Measurements from ENCODE around the gene ITSN2. TPM values are rescaled to one million over a fixed set of nuclear protein-coding genes. Genes with fewer than 3 reads are reported as not detected.

Gene ITSN2
- total RNA-seq, 1 donor from 2014 or later, result 10.4 TPM

DNA sequence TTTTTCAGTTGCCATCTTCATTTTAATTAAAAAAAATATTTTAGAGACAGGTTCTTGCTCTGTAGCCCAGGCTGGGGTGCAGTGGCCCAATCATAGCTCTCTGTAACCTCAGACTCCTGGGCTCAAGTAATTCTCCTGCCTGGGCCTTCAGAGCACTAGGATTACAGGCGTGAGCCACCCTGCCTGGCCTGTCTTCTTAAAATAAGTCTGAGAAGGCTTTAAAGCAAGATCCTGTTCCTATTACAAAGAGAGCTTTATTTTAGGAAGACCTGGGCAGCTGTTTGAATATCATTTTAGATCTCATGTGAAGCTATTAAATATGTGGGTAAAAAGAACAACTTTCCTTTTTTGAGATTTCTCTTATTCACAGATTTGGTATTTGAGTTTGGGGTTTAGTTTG lies 184.0 kb downstream of the ITSN2 start:
- H3K27me3 ChIP-seq, result no peaks in the 10 kb centered on the region
- no peaks in the 10 kb centered on the region for H3K36me3 ChIP-seq
- H3K27me3 Mint-ChIP-seq (ENCODE audit: insufficient read depth, low read depth), result no peaks in the 10 kb centered on the region
- H3K9ac ChIP-seq, result no peak overlapping the region
- no peak overlapping the region for H3K27ac Mint-ChIP-seq
- H3K9me3 ChIP-seq (ENCODE audit: low read depth), result no peaks in the 10 kb centered on the region
- H2AFZ ChIP-seq (replicated peaks), result no peak overlapping the region
- no peak overlapping the region for H3K4me3 ChIP-seq
- peaks cover 5% of the 10 kb centered on the region for H3F3A ChIP-seq (ENCODE audit: low read depth)
- H3K36me3 Mint-ChIP-seq, result peaks cover 2% of the 10 kb centered on the region
- H4K20me1 ChIP-seq (ENCODE audit: low read depth), result no peaks in the 10 kb centered on the region
- no peak for DNase-seq (ENCODE audit: low spot score)
- peaks cover 3% of the 10 kb centered on the region for H3K9me3 Mint-ChIP-seq
- no peaks in the 10 kb centered on the region for H3K4me1 ChIP-seq
- H3K4me1 Mint-ChIP-seq, result peaks cover 2% of the 10 kb centered on the region
- no peak overlapping the region for H3K4me2 ChIP-seq
- no peak overlapping the region for H3K4me3 Mint-ChIP-seq
- H3K79me2 ChIP-seq (ENCODE audit: low read depth), result no peaks in the 10 kb centered on the region
- TF ChIP-seq, protein P1, sequence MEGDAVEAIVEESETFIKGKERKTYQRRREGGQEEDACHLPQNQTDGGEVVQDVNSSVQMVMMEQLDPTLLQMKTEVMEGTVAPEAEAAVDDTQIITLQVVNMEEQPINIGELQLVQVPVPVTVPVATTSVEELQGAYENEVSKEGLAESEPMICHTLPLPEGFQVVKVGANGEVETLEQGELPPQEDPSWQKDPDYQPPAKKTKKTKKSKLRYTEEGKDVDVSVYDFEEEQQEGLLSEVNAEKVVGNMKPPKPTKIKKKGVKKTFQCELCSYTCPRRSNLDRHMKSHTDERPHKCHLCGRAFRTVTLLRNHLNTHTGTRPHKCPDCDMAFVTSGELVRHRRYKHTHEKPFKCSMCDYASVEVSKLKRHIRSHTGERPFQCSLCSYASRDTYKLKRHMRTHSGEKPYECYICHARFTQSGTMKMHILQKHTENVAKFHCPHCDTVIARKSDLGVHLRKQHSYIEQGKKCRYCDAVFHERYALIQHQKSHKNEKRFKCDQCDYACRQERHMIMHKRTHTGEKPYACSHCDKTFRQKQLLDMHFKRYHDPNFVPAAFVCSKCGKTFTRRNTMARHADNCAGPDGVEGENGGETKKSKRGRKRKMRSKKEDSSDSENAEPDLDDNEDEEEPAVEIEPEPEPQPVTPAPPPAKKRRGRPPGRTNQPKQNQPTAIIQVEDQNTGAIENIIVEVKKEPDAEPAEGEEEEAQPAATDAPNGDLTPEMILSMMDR (IDR thresholded peaks at IDR 0.05), result no peak
- no peak for TF ChIP-seq EZH2phosphoT487 (IDR thresholded peaks at IDR 0.05)
- no peak for TF ChIP-seq EZH2 (IDR thresholded peaks at IDR 0.05)
- H3K27ac ChIP-seq, result no peak overlapping the region

DNA sequence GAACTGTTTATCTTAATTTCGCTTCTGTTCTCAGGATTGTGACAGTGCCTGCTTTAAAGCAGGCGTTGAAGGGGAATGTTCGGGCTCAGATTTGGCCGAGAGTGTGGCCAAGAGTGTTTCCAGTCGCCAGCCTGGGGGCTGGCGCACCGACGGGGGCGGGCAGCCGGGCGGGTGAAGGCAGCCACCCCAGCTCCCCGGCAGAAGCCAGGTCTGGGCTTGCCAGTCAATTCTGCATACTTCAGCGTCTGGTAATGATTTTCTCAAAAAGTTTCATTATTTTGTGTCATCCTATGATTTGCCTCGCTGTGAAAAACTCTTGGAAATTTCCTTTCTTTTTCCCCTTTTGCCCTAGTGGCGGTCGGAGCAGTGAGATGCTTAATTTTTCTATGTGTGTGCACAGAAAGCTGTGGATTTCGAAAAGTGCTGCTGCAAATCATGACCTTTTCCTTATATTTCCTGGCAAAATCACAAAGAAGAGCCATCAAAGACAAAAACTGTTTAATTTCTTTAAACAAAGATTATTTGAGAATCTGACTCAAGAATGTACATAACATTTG lies 184.6 kb downstream of the ITSN2 start:
- Histone ChIP-seq H3K9ac (no peak overlapping the region), H3K4me1 (no peaks in the 10 kb centered on the region), H3K9me3 (ENCODE audit: low read depth) (no peaks in the 10 kb centered on the region), H2AFZ (replicated peaks) (no peak overlapping the region), H3K4me2 (no peak overlapping the region), H4K20me1 (ENCODE audit: low read depth) (no peaks in the 10 kb centered on the region), H3K79me2 (ENCODE audit: low read depth) (no peaks in the 10 kb centered on the region), H3K4me3 (no peak overlapping the region), H3K27ac (no peak overlapping the region), H3K27me3 (no peaks in the 10 kb centered on the region), H3F3A (ENCODE audit: low read depth) (peaks cover 5% of the 10 kb centered on the region), H3K36me3 (no peaks in the 10 kb centered on the region)
- TF ChIP-seq EZH2phosphoT487 (IDR thresholded peaks at IDR 0.05), result no peak
- no peak for TF ChIP-seq EZH2 (IDR thresholded peaks at IDR 0.05)
- TF ChIP-seq, protein P1 (IDR thresholded peaks at IDR 0.05), result no peak
- no peak overlapping the region for H3K4me3 Mint-ChIP-seq
- H3K27me3 Mint-ChIP-seq (ENCODE audit: insufficient read depth, low read depth), result no peaks in the 10 kb centered on the region
- H3K9me3 Mint-ChIP-seq, result peaks cover 3% of the 10 kb centered on the region
- peaks cover 2% of the 10 kb centered on the region for H3K36me3 Mint-ChIP-seq
- no peak overlapping the region for H3K27ac Mint-ChIP-seq
- peaks cover 2% of the 10 kb centered on the region for H3K4me1 Mint-ChIP-seq
- no peak for DNase-seq (ENCODE audit: low spot score)

DNA sequence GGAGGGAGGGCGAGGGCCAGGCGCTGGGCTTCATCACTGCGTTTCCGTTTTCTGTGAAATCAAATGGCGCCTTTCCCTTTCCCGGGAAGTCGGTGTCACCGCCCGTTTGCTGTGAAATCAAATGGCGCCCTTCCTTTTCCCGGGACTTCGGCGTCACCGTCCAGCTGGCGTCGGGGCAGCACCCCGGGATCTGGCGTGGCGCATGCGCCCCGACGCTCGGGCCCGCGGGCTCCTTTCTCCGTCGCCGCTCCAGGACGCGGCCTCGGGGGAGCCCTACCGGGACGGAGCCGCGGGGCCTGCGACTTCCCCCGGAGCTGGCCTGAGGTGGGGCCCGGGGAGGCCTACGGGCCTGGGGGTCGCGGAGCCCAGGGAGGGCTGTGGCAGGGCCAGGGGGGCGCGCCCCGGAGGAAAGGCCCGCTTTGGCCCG lies 185.5 kb downstream of the ITSN2 start, which contains the start of gene FAM228A:
Gene FAM228A, plus strand, starts transcription at position 203 of the 427 bp plus-strand sequence. CDS start 428 bp downstream, outside the sequence.
- Histone ChIP-seq H3K79me2 (ENCODE audit: low read depth) (no peaks in the 10 kb centered on the region), H2AFZ (replicated peaks) (no peak within 1 kb of the TSS), H3K4me3 (no peak within 1 kb of the TSS), H3F3A (ENCODE audit: low read depth) (peaks cover 5% of the 10 kb centered on the region), H3K27ac (no peak within 1 kb of the TSS), H3K9me3 (ENCODE audit: low read depth) (no peaks in the 10 kb centered on the region), H3K4me2 (no peak within 1 kb of the TSS), H3K36me3 (no peaks in the 10 kb centered on the region), H3K27me3 (no peaks in the 10 kb centered on the region), H4K20me1 (ENCODE audit: low read depth) (no peaks in the 10 kb centered on the region), H3K9ac (no peak within 1 kb of the TSS), H3K4me1 (no peaks in the 10 kb centered on the region)
- no peak within 1 kb of the TSS for H3K27ac Mint-ChIP-seq
- no peak within 1 kb of the TSS for H3K4me3 Mint-ChIP-seq
- no peaks in the 10 kb centered on the region for H3K27me3 Mint-ChIP-seq (ENCODE audit: insufficient read depth, low read depth)
- TF ChIP-seq EZH2 (IDR thresholded peaks at IDR 0.05) (no peak), EZH2phosphoT487 (IDR thresholded peaks at IDR 0.05) (no peak)
- TF ChIP-seq, protein P1 (IDR thresholded peaks at IDR 0.05), result no peak
- peaks cover 2% of the 10 kb centered on the region for H3K4me1 Mint-ChIP-seq
- DNase-seq (ENCODE audit: low spot score), result no peak
- H3K36me3 Mint-ChIP-seq, result peaks cover 2% of the 10 kb centered on the region
- peaks cover 3% of the 10 kb centered on the region for H3K9me3 Mint-ChIP-seq

Data from neural progenitor cell (in vitro differentiated cells).